ENCODE results near the gene RCN1.

DNA sequence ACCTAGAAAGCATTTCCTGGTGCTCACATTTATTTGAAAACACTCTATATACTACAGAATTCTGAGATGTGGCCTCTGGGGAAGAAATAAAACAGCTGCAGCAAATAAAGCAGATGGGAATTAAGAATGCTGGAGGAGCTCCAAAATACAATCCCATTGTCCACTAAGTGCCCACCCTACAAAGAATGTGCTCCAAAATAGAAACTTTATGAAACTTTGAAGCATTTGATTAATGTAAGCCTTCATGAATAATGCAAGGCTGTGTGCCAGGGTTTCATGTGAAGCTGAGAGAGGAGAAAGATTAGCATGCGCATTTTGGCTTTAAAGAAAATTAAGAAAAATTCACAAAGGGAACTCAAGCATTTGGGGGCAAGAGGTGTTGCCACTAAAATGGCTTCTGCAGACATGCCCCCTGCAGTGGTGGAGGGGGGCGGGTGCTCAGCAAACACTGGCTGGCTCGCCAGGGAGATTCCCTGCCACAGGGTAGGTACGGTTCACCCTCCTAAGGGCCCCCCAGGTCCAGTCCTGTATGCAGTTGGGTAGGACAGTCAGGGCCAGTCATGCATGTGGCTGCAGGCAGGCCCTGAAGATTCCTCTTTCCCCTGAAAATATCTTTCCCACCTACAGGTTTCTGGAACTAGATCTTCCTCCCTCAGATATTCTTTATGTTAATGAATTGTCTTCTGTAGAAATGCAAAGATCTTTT is 46.6 kb upstream of the RCN1 start:
- TF ChIP-seq EZH2 (IDR thresholded peaks at IDR 0.05; ENCODE audit: insufficient read depth, poor library complexity, severe bottlenecking) (no peak), EZH2phosphoT487 (IDR thresholded peaks at IDR 0.05; ENCODE audit: insufficient read depth, low read depth) (no peak)
